IMR-90 (cell line): ENCODE data around the gene MFSD6L. TPM values are rescaled to one million over a fixed set of nuclear protein-coding genes. Genes with fewer than 3 reads are reported as not detected.

ENCODE experiments used
- ATAC-seq: fragments of 200-7000 bp; cut with Tn5 transposase; 2 replicates; pipeline ENCODE4 v1.9.1; 2020; ENCODE audit warnings: low read depth, mild to moderate bottlenecking, moderate library complexity
- BruUV-seq: library from RNA; stranded (reverse); fragments of 400-500 nt; replicated peaks from 2 replicates; lab custom pipeline; 2021; lab: Mats Ljungman, UMichigan
- CTCF ChIA-PET: fragments of 300-600 bp; formaldehyde crosslinking; extraction: SDS; loops from one replicate; lab custom pipeline; 2021; ENCODE audit warnings: antibody characterized with exemption; lab: Yijun Ruan, JAX
- POLR2A ChIA-PET: fragments of 300-600 bp; sonication (Branson Sonifier 250); formaldehyde crosslinking; loops from one replicate; lab custom pipeline; 2022; ENCODE audit warnings: antibody characterized with exemption; ENCODE audit not compliant: unreplicated experiment; lab: Charles Lee
- DNase-seq: peaks from one replicate; pipeline ENCODE4 v3.0.0; 2013
- H2AFZ ChIP-seq: replicated peaks from 2 replicates; pipeline ENCODE3; 2013; ENCODE audit warnings: low read length, mild to moderate bottlenecking; ENCODE audit not compliant: poor library complexity
- H2AK5ac ChIP-seq: 2 replicates; pipeline ENCODE4 v1.6.1; 2013; ENCODE audit warnings: low read depth, low read length, inconsistent platforms
- H2AK9ac ChIP-seq: replicated peaks from 2 replicates; pipeline ENCODE3; 2013; ENCODE audit warnings: mild to moderate bottlenecking, low read depth, low read length, moderate library complexity; ENCODE audit not compliant: poor library complexity
- H2BK120ac ChIP-seq: 2 replicates; pipeline ENCODE4 v1.6.1; 2013; ENCODE audit warnings: low read depth, low read length, inconsistent platforms
- H2BK15ac ChIP-seq: 3 replicates; pipeline ENCODE4 v1.6.1; 2013; ENCODE audit warnings: low read depth, low read length, inconsistent platforms
- H2BK20ac ChIP-seq: 2 replicates; pipeline ENCODE4 v1.6.1; 2013; ENCODE audit warnings: low read depth, mild to moderate bottlenecking, inconsistent platforms, low read length, moderate library complexity
- H2BK5ac ChIP-seq: 2 replicates; pipeline ENCODE4 v1.6.1; 2013; ENCODE audit warnings: mild to moderate bottlenecking, low read depth, low read length, inconsistent platforms; ENCODE audit not compliant: poor library complexity, severe bottlenecking
- H3K14ac ChIP-seq: replicated peaks from 2 replicates; pipeline ENCODE4 v1.6.1; 2013; ENCODE audit warnings: low read depth, low read length, inconsistent platforms
- H3K18ac ChIP-seq: 2 replicates; pipeline ENCODE4 v1.6.1; 2013; ENCODE audit warnings: low read depth, low read length, control low read depth
- H3K23ac ChIP-seq: 2 replicates; pipeline ENCODE4 v1.6.1; 2013; ENCODE audit warnings: low read depth, low read length, inconsistent platforms
- H3K27ac ChIP-seq: 2 replicates; pipeline ENCODE4 v1.5.1; 2013; ENCODE audit warnings: mild to moderate bottlenecking, control low read depth, low read length; ENCODE audit not compliant: insufficient read depth
- H3K27me3 ChIP-seq: 2 replicates; pipeline ENCODE4 v1.6.1; 2013; ENCODE audit warnings: low read length; ENCODE audit not compliant: control insufficient read depth, insufficient read depth
- H3K36me3 ChIP-seq: 2 replicates; pipeline ENCODE4 v1.6.1; 2013; ENCODE audit warnings: low read length, mixed read lengths; ENCODE audit not compliant: control insufficient read depth, insufficient read depth
- H3K4ac ChIP-seq: 2 replicates; pipeline ENCODE4 v1.6.1; 2013; ENCODE audit warnings: low read depth, low read length, inconsistent platforms
- H3K4me1 ChIP-seq: 2 replicates; pipeline ENCODE4 v1.6.1; 2013; ENCODE audit warnings: low read length, mixed read lengths; ENCODE audit not compliant: control insufficient read depth, insufficient read depth
- H3K4me2 ChIP-seq: 2 replicates; pipeline ENCODE4 v1.6.1; 2013; ENCODE audit warnings: low read depth, mild to moderate bottlenecking, control low read depth, low read length, moderate library complexity
- H3K4me3 ChIP-seq: 2 replicates; pipeline ENCODE4 v1.5.1; 2013; ENCODE audit warnings: low read depth, mild to moderate bottlenecking, control low read depth, low read length, moderate library complexity; ENCODE audit not compliant: insufficient read depth
- H3K56ac ChIP-seq: 2 replicates; pipeline ENCODE4 v1.6.1; 2013; ENCODE audit warnings: low read length, inconsistent platforms; ENCODE audit not compliant: insufficient read depth; ENCODE audit errors: extremely low read depth
- H3K79me1 ChIP-seq, 2 experiments: 2 replicates each; pipeline ENCODE4 v1.6.1; 2013; ENCODE audit warnings: low read length in 2 of 2, inconsistent platforms in 1 of 2, low read depth in 1 of 2
- H3K9ac ChIP-seq: 2 replicates; pipeline ENCODE4 v1.6.1; 2013; ENCODE audit warnings: low read depth, low read length, control low read depth
- H3K9me1 ChIP-seq: 2 replicates; pipeline ENCODE4 v1.6.1; 2013; ENCODE audit warnings: low read length, inconsistent platforms; ENCODE audit not compliant: insufficient read depth
- H3K9me3 ChIP-seq: 2 replicates; pipeline ENCODE4 v1.6.1; 2013; ENCODE audit warnings: low read length; ENCODE audit not compliant: control insufficient read depth, insufficient read depth
- H4K20me1 ChIP-seq: 2 replicates; pipeline ENCODE4 v1.6.1; 2013; ENCODE audit warnings: low read length, inconsistent platforms; ENCODE audit not compliant: insufficient read depth
- H4K5ac ChIP-seq: 2 replicates; pipeline ENCODE4 v1.6.1; 2013; ENCODE audit warnings: mild to moderate bottlenecking, low read depth, low read length, control low read depth
- H4K8ac ChIP-seq, 2 experiments: 2 replicates each; pipeline ENCODE4 v1.6.1; 2013; ENCODE audit warnings: low read depth in 2 of 2, low read length in 2 of 2, control low read depth in 1 of 2, inconsistent platforms in 1 of 2
- H4K91ac ChIP-seq: 2 replicates; pipeline ENCODE4 v1.6.1; 2013; ENCODE audit warnings: low read depth, low read length, inconsistent platforms; ENCODE audit not compliant: insufficient read depth
- BHLHE40 ChIP-seq: fragments of 150-350 bp; IDR thresholded peaks from 2 replicates; pipeline ENCODE4 v1.6.1; 2016; ENCODE audit warnings: mild to moderate bottlenecking, low read depth, low read length
- CEBPB ChIP-seq: IDR thresholded peaks from 2 replicates; pipeline ENCODE4 v1.6.1; 2012; ENCODE audit warnings: low read depth, low read length, improper control_type of control experiment
- CHD1 ChIP-seq: IDR thresholded peaks from 2 replicates; pipeline ENCODE4 v1.6.1; 2012; ENCODE audit warnings: low read depth, low read length, improper control_type of control experiment
- ELK1 ChIP-seq: fragments of 150-350 bp; IDR thresholded peaks from 2 replicates; pipeline ENCODE4 v1.6.1; 2016; ENCODE audit warnings: low read depth, mild to moderate bottlenecking, low read length, moderate library complexity, borderline replicate concordance
- FOS ChIP-seq: fragments of 150-350 bp; IDR thresholded peaks from 2 replicates; pipeline ENCODE4 v1.6.1; 2016; ENCODE audit warnings: low read depth, low read length
- MAFK ChIP-seq: IDR thresholded peaks from 2 replicates; pipeline ENCODE4 v1.6.1; 2012; ENCODE audit warnings: low read depth, low read length, improper control_type of control experiment
- MAZ ChIP-seq: IDR thresholded peaks from 2 replicates; pipeline ENCODE4 v1.6.1; 2012; ENCODE audit warnings: low read depth, mild to moderate bottlenecking, low read length, improper control_type of control experiment, moderate library complexity, borderline replicate concordance
- MXI1 ChIP-seq: IDR thresholded peaks from 2 replicates; pipeline ENCODE4 v1.6.1; 2012; ENCODE audit warnings: low read depth, mild to moderate bottlenecking, low read length, moderate library complexity, borderline replicate concordance
- NFE2L2 ChIP-seq: fragments of 150-350 bp; IDR thresholded peaks from 2 replicates; pipeline ENCODE4 v1.6.1; 2016; ENCODE audit warnings: low read depth, mild to moderate bottlenecking, low read length
- RAD21 ChIP-seq: IDR thresholded peaks from 2 replicates; pipeline ENCODE4 v1.6.1; 2012; ENCODE audit warnings: low read length, improper control_type of control experiment
- RCOR1 ChIP-seq: IDR thresholded peaks from 2 replicates; pipeline ENCODE4 v1.6.1; 2012; ENCODE audit warnings: mild to moderate bottlenecking, low read length, improper control_type of control experiment; ENCODE audit not compliant: insufficient replicate concordance
- RFX5 ChIP-seq: IDR thresholded peaks from 2 replicates; pipeline ENCODE4 v1.8.0; 2012; ENCODE audit warnings: low read depth, mild to moderate bottlenecking, low read length, moderate library complexity
- USF2 ChIP-seq: fragments of 150-350 bp; IDR thresholded peaks from 2 replicates; pipeline ENCODE4 v1.6.1; 2017; ENCODE audit warnings: mild to moderate bottlenecking, antibody characterized with exemption, low read length, low read depth
- WGBS, 2 experiments: methylation state at CpG; one replicate each; pipeline versions ENCODE4 v1.1.5 to v1.1.7; 2013; ENCODE audit warnings: missing lambda C conversion rate in 2 of 2; ENCODE audit not compliant: insufficient read length in 1 of 2; ENCODE audit errors: extremely low coverage in 2 of 2; 5-methylcytosine and 5-hydroxymethylcytosine counted together
- dilution Hi-C: fragments of 300-500 bp; cut with HindIII; formaldehyde crosslinking; loops from one replicate; pipeline ENCODE4 v1.14.3; 2018; ENCODE audit warnings: low sequenced_read_pairs; ENCODE audit not compliant: unreplicated experiment
- in situ Hi-C: fragments of 300-500 bp; cut with MboI; formaldehyde crosslinking; loops from 3 replicates; pipeline ENCODE4 v1.14.3; 2019; ENCODE audit warnings: low sequenced_read_pairs, inconsistent platforms, mixed read lengths
- intact Hi-C: fragments of 100-400 bp; cut with micrococcal nuclease; formaldehyde crosslinking; loops from 2 replicates; pipeline ENCODE4 v1.10.0; 2022
- polyA plus RNA-seq, 3 experiments: library from polyadenylated mRNA; depleted of rRNA; stranded (reverse); fragments of >200 nt; gene quantifications; 2 replicates each; pipeline ENCODE4 v1.2.3, GENCODE V29; 2012; ENCODE audit warnings: low replicate concordance in 1 of 3
- total RNA-seq: library from RNA; depleted of rRNA; stranded (reverse); fragments of >200 nt; gene quantifications from 2 replicates; pipeline ENCODE4 v1.2.3, GENCODE V29; 2012
- TF ChIP-seq, protein P1 (sequence below): conservative IDR thresholded peaks from 2 replicates; pipeline ENCODE4 v1.5.1; 2012; ENCODE audit warnings: mild to moderate bottlenecking, low read depth, low read length, improper control_type of control experiment

Gene MFSD6L
- total and polyA plus RNA-seq, 2 of the 4 experiments (the other 2 are of a cell fraction) = not detected

- no peak overlapping the region for H3K9ac ChIP-seq
- H3K4me1 ChIP-seq = no peaks in the 10 kb centered on the region
- H3K79me1 ChIP-seq = no peaks in the 10 kb centered on the region
- H3K9me3 ChIP-seq = no peaks in the 10 kb centered on the region
- no peak overlapping the region for H2BK120ac ChIP-seq
- H3K14ac ChIP-seq = no peak overlapping the region
- H3K4me3 ChIP-seq = no peak overlapping the region
- intact Hi-C loops (no loop called here), dilution Hi-C loops (no loop called here), in situ Hi-C loops (no loop called here)
- no peak overlapping the region for H2BK15ac ChIP-seq
- H3K36me3 ChIP-seq = no peaks in the 10 kb centered on the region
- no peak for ATAC-seq
- no peak overlapping the region for H4K5ac ChIP-seq
- H3K4ac ChIP-seq = no peak overlapping the region
- WGBS, 2 experiments = no CpG with 5 or more reads among the region's 8 CpGs
- no peak overlapping the region for H3K4me2 ChIP-seq
- no peaks in the 10 kb centered on the region for H3K9me1 ChIP-seq
- H3K23ac ChIP-seq = no peak overlapping the region
- H3K18ac ChIP-seq = no peak overlapping the region
- ChIA-PET POLR2A (no interaction called here), CTCF (no interaction called here)
- H2BK5ac ChIP-seq = no peak overlapping the region
- H2AFZ ChIP-seq = peak overlapping the region; percentile 32
- DNase-seq = no peak
- no TSS peak for BruUV-seq
- no peak overlapping the region for H2BK20ac ChIP-seq
- H3K27me3 ChIP-seq = no peaks in the 10 kb centered on the region
- no peak overlapping the region for H4K91ac ChIP-seq
- no peak overlapping the region for H4K8ac ChIP-seq
- no peak overlapping the region for H3K56ac ChIP-seq
- H4K20me1 ChIP-seq = no peaks in the 10 kb centered on the region
- TF ChIP-seq MAFK = no peak
- TF ChIP-seq NFE2L2 = no peak
- TF ChIP-seq, protein P1, sequence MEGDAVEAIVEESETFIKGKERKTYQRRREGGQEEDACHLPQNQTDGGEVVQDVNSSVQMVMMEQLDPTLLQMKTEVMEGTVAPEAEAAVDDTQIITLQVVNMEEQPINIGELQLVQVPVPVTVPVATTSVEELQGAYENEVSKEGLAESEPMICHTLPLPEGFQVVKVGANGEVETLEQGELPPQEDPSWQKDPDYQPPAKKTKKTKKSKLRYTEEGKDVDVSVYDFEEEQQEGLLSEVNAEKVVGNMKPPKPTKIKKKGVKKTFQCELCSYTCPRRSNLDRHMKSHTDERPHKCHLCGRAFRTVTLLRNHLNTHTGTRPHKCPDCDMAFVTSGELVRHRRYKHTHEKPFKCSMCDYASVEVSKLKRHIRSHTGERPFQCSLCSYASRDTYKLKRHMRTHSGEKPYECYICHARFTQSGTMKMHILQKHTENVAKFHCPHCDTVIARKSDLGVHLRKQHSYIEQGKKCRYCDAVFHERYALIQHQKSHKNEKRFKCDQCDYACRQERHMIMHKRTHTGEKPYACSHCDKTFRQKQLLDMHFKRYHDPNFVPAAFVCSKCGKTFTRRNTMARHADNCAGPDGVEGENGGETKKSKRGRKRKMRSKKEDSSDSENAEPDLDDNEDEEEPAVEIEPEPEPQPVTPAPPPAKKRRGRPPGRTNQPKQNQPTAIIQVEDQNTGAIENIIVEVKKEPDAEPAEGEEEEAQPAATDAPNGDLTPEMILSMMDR = no peak
- no peak for TF ChIP-seq MXI1
- TF ChIP-seq MAZ = no peak
- no peak for TF ChIP-seq FOS
- TF ChIP-seq BHLHE40 = no peak
- TF ChIP-seq CEBPB = no peak
- no peak for TF ChIP-seq ELK1
- no peak for TF ChIP-seq RCOR1
- no peak for TF ChIP-seq USF2
- TF ChIP-seq RAD21 = no peak
- no peak for TF ChIP-seq RFX5
- no peak for TF ChIP-seq CHD1
- H2AK9ac ChIP-seq = no peak overlapping the region
- H2AK5ac ChIP-seq = no peak overlapping the region
- no peak overlapping the region for H3K27ac ChIP-seq
Observed at GRCh38 chr17:8837563-8838075, 38.5 kb upstream of the MFSD6L start.
